Spleen (tissue), 7 donors: Measurements from ENCODE around the gene RND1.

Experiments
- POLR2A ChIP-seq, 3 donors: fragments of 450-650 bp; IDR thresholded peaks; one replicate each; pipeline ENCODE4 v1.5.1; 2017; ENCODE audit warnings: antibody characterized with exemption in 3 of 3, mild to moderate bottlenecking in 1 of 3
- POLR2AphosphoS5 ChIP-seq, 3 donors: sonication (generic); formaldehyde crosslinking; IDR thresholded peaks; one replicate each; pipeline ENCODE4 v1.5.1; 2017; ENCODE audit warnings: antibody characterized with exemption in 3 of 3
- TF ChIP-seq, protein P1 (sequence below), 11 experiments: fragments of 200-600 bp in 7 of 11; fragments of 450-650 bp in 4 of 11; sonication (generic) in 4 of 11; IDR thresholded peaks in 8 of 11; conservative IDR thresholded peaks in 3 of 11; 1 replicate in 7 of 11; 2 replicates in 4 of 11; pipeline versions ENCODE4 v1.4.0 to v1.8.0; 2016 to 2021; ENCODE audit warnings: antibody characterized with exemption in 11 of 11, inconsistent platforms in 4 of 11, mild to moderate bottlenecking in 1 of 11
- donor health status: DM: no; HTN: no; CAD: no; lungs with moderate emphysema.
- donor health status: DM: no; HTN: no; CAD: no.
- donor health status: DM: no; HTN: no; CAD: no.

DNA sequence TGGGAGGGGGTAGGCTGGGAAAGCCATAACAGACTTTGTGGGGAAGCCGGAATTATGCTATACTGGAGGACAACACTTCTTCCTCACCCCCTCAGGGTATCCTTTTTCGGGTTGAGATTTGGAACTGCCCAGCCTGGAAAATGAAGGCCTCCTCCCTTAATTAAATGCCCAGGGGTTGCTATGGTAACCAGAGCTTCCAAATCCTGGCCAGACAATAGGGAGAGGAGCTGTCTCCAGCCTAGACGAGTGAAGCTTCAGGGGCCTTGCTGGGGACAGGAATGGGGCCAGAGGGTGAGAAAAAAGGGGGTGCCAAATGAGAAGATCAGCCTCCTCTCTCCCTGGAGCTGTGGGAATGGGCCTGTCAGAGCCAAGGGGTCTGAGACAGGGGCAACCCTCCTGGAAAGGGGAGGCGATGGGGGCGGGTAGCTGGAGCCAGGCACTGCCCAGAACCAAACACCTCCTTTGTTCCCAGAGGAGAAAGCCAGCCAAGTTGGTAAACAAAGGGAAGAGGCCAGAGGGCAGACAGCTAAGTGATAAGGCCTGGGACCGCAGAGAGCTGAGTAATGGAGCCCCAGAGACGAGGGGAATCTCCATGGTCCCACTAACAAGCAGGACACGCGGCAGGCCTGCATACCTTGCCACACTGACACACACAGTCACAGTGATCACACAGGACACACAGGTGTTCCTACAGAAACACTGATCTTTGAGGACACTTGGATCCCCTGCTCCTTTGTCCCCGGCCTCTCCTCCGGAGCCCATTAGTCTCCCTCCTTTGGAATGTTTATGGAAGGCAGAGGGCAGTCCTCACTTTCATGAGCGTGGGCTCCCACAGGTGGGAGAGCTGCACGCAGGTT lies 17.9 kb upstream of the RND1 start:
- TF ChIP-seq, protein P1, sequence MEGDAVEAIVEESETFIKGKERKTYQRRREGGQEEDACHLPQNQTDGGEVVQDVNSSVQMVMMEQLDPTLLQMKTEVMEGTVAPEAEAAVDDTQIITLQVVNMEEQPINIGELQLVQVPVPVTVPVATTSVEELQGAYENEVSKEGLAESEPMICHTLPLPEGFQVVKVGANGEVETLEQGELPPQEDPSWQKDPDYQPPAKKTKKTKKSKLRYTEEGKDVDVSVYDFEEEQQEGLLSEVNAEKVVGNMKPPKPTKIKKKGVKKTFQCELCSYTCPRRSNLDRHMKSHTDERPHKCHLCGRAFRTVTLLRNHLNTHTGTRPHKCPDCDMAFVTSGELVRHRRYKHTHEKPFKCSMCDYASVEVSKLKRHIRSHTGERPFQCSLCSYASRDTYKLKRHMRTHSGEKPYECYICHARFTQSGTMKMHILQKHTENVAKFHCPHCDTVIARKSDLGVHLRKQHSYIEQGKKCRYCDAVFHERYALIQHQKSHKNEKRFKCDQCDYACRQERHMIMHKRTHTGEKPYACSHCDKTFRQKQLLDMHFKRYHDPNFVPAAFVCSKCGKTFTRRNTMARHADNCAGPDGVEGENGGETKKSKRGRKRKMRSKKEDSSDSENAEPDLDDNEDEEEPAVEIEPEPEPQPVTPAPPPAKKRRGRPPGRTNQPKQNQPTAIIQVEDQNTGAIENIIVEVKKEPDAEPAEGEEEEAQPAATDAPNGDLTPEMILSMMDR (IDR thresholded peaks at IDR 0.05 in 8 of 11, conservative IDR thresholded peaks at IDR 0.05 in 3 of 11): no peak
- TF ChIP-seq POLR2A (IDR thresholded peaks at IDR 0.05): no peak
- no peak for TF ChIP-seq POLR2AphosphoS5 (IDR thresholded peaks at IDR 0.05)
